PFSK-1 (cell line): ENCODE results near the gene UBTD2.

ENCODE experiments used
- SIN3A ChIP-seq: IDR thresholded peaks from 2 replicates; pipeline ENCODE4 v1.6.1; 2012; ENCODE audit warnings: mild to moderate bottlenecking, low read length, moderate library complexity, borderline replicate concordance; ENCODE audit not compliant: insufficient read depth
- TAF1 ChIP-seq: IDR thresholded peaks from 2 replicates; pipeline ENCODE4 v1.6.1; 2012; ENCODE audit warnings: low read length, control low read depth, borderline replicate concordance; ENCODE audit not compliant: insufficient read depth

DNA sequence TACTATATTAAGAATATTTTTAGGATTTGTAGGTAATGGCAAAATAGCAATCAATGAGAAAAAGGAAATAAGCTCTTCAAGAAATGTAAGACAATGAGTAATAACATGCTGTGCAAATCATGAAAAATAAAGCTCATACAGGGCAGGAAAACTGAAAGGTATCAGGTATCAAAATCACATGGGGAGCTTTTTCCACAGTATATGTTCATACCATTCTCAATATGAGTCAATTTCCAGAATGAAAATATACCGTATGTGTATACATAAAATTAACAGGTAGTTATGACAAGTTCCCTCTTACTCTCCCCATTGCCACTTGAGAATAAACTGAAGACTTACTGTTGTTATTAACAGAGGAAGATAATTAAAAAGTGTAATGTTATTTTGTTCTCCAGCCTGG is 53.7 kb downstream of the UBTD2 start:
- no peak for TF ChIP-seq TAF1
- no peak for TF ChIP-seq SIN3A
